Raji (cell line): Measurements from ENCODE around the gene ZNF333.
"Not testable (repeated sequence)": the region's sequence is repeated elsewhere in the genome, so short reads cannot be mapped to it uniquely, and the experiment has no call there.

ENCODE experiments used
- POLR2A ChIP-seq: IDR thresholded peaks from 2 replicates; pipeline ENCODE4 v1.6.1; 2011; ENCODE audit warnings: low read depth, low read length, control low read depth; ENCODE audit not compliant: insufficient read depth

Gene ZNF333

GRCh38 chr19:14775869-14776586 lies 86.2 kb downstream of the ZNF333 start:
- TF ChIP-seq POLR2A: no peak

- TF ChIP-seq POLR2A: not testable (repeated sequence)
Observed at GRCh38 chr19:14778110-14778845, 88.4 kb downstream of the ZNF333 start, which contains the start of gene ADGRE2. TSS of gene ADGRE2 (minus strand) at chr19:14778560. CDS start at chr19:14776756, 1,804 bp downstream.

- TF ChIP-seq POLR2A: no peak
Observed at GRCh38 chr19:14779151-14779550, 89.3 kb downstream of the ZNF333 start.

GRCh38 chr19:14782626-14783409 lies 93.0 kb downstream of the ZNF333 start:
- no peak for TF ChIP-seq POLR2A
